GM12892 (cell line): ENCODE data around the gene SCFD2.

Source experiments
- DNase-seq: peaks from one replicate; pipeline ENCODE4 v3.0.0; 2011; ENCODE audit not compliant: insufficient read length
- FAIRE-seq: peaks from 2 replicates; lab custom pipeline; 2011; peaks lifted over from hg19 to GRCh38; lab: Jason Lieb, UNC
- POLR2A ChIP-seq: IDR thresholded peaks from 2 replicates; pipeline ENCODE4 v1.6.1; 2011; ENCODE audit warnings: low read depth, low read length, control low read depth
- POLR2AphosphoS5 ChIP-seq: IDR thresholded peaks from 2 replicates; pipeline ENCODE4 v1.6.1; 2011; ENCODE audit warnings: low read depth, low read length, control low read depth
- TAF1 ChIP-seq: IDR thresholded peaks from 2 replicates; pipeline ENCODE4 v1.6.1; 2011; ENCODE audit warnings: low read depth, mild to moderate bottlenecking, control low read depth, low read length, borderline replicate concordance

SCFD2 gene

GRCh38 chr4:52943677-52944076, 422.2 kb downstream of the SCFD2 start:
- DNase-seq = no peak
- TF ChIP-seq POLR2A = no peak
- TF ChIP-seq POLR2AphosphoS5 = no peak
- no peak for TF ChIP-seq TAF1
- FAIRE-seq = no peak

GRCh38 chr4:52942936-52943335, 422.9 kb downstream of the SCFD2 start:
- FAIRE-seq (no peak), DNase-seq (no peak)
- TF ChIP-seq POLR2AphosphoS5 = no peak
- no peak for TF ChIP-seq POLR2A
- no peak for TF ChIP-seq TAF1

- no peak for DNase-seq
- TF ChIP-seq POLR2A (no peak), POLR2AphosphoS5 (no peak), TAF1 (no peak)
- FAIRE-seq = no peak
These were observed 424.4 kb downstream of the SCFD2 start for GRCh38 chr4:52941450-52941849.

DNA sequence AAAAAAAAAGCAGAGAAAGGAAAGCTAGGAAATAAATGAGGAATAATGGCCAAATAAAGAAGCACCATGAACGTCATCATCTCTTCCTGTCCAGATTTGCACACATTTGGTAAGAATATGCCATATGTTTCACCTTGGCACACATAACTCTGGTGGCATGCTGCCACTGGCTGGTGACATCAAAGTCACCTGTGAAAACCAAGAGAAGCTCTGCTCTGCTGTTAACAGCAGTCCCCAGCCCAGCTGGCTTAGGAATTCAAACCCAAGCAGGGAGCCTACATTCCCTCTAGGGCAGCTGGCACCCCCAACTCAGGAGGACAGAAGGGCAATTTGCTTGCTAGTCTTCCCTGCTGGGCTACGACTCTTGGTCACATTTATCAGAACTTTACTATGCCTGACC, 426.1 kb downstream of the SCFD2 start:
- FAIRE-seq (no peak), DNase-seq (no peak)
- TF ChIP-seq TAF1 (no peak), POLR2A (no peak), POLR2AphosphoS5 (no peak)

DNA sequence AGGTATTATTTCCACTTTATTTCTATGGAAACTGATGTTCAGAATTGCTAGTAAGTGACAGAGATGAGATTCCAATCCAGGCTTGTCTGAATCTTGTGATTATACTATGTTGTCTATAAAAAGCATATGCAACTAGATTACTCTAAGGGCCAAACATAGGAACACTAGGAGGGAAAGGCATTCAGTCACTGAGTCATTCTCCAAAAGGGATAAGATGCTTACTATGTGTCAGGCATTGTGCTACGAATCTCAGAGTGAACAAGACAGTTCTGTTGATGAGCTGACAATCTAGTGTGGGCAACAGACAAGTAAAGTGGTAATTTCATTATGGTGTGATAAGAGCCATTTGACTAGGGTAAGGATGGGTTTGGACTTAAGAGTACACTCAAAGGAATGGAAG, 426.5 kb downstream of the SCFD2 start:
- TF ChIP-seq POLR2AphosphoS5 (no peak), TAF1 (no peak), POLR2A (no peak)
- FAIRE-seq (no peak), DNase-seq (no peak)

DNA sequence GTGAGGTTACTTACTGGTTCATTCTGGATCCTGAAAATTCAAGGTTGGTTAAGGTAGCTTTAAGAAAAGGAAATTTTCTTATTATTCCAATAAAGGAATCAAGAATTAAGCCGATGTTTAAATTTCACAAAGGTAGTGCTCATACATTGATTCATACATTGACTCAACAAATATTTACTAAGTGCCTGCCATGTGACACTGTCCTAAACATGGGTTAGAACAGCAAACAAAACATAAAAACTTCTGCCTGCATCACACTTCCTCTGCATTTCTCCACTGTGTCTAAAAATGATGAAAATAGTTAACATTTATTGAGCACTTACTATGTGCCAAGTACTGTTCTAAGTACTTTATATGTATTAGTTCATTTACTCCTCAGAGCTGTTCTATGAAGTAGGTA, 428.0 kb downstream of the SCFD2 start:
- no peak for FAIRE-seq
- TF ChIP-seq POLR2A (no peak), TAF1 (no peak), POLR2AphosphoS5 (no peak)
- DNase-seq = no peak

DNA sequence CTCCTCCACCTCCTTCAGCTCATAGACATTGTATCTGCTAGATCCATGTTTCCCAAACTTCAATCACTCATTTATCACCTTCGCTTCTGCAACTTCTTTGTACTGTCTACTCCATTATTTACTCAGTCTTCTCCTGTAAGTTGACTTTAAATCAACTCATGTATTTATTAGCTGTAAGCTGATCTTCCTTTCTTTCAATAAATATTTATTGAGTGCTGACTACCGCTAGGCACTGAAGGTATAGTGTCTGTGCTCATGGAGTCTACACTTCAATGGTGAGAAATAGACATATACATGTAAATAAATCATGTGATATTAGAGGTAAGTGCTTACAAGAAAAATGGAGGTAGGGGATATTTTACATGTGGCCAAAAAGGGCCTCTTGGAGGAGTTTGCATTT, 429.1 kb downstream of the SCFD2 start:
- DNase-seq (no peak), FAIRE-seq (no peak)
- TF ChIP-seq POLR2A (no peak), TAF1 (no peak), POLR2AphosphoS5 (no peak)

DNA sequence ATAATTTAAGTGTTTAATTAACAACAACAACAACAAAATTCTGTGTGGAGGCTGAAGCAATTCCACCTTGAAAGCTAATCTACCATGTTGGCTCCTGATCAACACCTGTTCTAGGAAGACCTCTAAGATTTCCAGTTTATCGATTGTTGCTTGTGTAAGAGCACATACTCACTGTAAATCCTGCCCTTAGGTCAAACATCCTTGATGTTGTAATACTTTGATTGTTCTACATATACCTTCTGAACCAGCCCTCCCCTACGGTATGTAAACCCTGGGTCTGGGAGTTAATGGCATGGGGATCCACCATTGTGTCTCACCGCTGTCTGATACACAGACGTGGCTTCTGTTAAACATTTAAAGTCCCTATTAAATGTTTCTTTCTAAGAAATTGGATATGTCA, 430.5 kb downstream of the SCFD2 start:
- FAIRE-seq (no peak), DNase-seq (no peak)
- no peak for TF ChIP-seq POLR2A
- TF ChIP-seq POLR2AphosphoS5 = no peak
- no peak for TF ChIP-seq TAF1

DNA sequence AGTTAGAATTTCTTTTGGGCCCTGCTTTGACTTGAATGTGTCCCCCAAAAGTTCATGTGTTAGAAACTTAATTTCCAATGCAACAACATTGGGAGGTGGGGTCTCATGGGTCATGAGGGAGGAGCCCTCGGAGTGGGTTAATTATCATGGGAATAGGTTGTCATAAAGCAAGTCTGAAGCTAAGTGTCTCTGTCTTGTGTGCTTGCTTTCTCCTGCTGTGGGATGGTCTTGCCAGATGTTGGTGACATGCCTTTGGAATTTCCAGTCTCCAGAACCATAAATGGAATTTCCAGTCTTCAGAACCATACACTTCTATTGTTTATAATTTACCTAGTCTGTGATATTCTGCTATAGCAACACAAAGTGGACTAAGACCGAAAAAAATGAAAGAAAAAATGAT, 432.1 kb downstream of the SCFD2 start:
- no peak for FAIRE-seq
- TF ChIP-seq TAF1 = no peak
- TF ChIP-seq POLR2A = no peak
- TF ChIP-seq POLR2AphosphoS5 = no peak
- DNase-seq = no peak

DNA sequence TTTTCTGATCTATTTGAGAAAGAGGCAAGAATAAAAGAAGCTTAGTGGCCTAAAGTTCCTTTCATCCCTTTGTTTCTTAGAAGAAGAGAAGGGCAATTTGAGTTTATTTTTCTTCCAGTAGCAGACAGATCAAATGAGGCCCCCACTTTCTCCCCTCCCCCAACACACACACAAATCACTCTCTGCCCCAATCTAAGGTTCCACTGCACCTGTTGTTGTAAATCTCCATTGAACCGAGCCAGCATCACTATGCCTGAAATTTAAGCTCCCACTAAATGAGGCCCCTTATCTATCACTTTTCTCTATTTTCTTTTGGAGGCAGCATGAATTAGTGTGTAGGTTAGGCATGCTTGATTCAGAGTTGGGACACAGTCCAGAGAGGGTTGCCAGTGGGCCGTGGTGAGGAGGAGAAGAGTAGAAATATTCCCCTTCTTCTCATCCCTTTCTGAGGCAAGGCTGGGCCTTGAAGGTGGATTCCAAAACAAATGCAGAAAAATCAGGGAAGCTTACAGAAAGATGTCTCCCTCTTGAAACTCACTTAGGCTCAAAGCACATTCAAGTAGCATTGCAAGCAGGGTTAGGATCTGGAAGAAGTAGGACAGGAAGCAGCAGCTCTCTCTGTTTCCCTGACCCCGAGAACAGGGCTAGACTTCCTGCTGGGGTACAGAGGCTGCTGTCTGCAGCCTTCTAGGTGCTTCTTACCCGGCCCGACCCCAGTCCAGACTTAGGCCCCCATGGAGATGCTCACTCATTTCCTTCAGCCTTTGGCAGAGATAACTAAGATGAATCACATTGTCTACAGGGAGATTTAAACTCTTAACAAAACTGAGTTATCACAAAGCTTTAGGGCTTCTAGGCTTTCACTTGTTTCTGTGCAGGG, 433.0 kb downstream of the SCFD2 start:
- no peak for DNase-seq
- no peak for FAIRE-seq
- TF ChIP-seq TAF1 (no peak), POLR2A (no peak), POLR2AphosphoS5 (no peak)

DNA sequence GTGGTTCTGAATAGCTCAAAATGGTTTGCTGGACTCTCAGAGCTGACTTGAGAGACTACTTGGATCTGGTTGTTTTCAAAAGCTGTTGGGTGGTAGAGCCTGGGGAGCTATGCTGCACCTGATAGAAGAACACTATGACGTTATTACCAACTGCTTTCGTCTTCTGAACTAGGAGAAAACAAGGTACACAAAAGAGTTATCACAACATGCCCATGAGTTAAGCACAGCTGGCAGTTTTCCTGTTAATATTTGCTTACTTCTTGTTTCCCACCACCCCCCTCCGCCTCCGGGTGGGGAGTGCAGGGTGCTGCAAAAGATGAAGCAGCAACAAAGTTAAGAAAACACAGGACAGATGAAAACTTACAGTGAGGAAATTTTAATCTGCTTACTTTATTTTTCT, 434.6 kb downstream of the SCFD2 start:
- TF ChIP-seq POLR2AphosphoS5 (no peak), TAF1 (no peak), POLR2A (no peak)
- DNase-seq (no peak), FAIRE-seq (no peak)

DNA sequence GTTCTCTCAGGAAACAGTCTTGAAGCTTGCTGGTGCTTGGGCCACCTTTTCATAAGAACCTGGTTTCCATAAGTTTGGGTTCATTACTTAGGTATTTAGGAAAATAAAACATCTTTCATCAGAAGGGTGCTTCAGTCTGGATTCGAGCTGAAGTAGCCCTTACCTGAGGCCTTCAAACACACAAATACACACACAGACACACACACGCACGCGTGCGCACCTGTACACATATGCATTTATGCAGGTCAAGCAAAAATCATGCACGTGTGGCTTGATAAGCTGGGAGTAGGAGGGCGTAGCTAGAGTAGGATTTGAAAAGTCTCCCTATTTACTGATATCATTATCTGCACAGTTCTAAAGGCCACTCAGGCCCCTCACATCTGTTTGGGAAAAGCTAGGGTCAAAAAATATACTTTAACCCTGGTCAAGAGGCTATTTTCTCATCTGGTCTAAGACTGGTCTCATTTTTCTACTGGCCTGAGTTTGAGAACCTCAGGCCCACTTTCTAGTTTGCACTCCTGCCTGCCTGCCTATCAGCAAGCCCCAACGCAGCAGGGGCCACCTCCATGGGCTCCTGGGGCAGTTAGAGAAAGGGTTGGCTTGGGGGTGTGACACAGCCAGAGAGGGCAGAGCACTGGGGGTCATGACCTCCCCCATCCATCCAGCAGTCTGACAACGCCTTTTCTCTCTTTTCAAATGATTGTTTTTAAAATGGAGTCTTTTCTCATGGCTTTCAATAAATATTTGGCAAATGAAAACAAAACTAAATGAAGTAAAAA, 439.5 kb downstream of the SCFD2 start:
- no peak for DNase-seq
- TF ChIP-seq POLR2AphosphoS5 (no peak), POLR2A (no peak), TAF1 (no peak)
- FAIRE-seq = no peak
